ENCODE measurements around the gene ZNF574. TPM values are rescaled to one million over a fixed set of nuclear protein-coding genes. Genes with fewer than 3 reads are reported as not detected.

ZNF574 gene
- total RNA-seq, 2 experiments from 2014 or later, result 14.7 to 18.3 TPM

- H3K27ac Mint-ChIP-seq, result no peak overlapping the region
- no peaks in the 10 kb centered on the region for H3K36me3 Mint-ChIP-seq
- ATAC-seq (no peak), DNase-seq (no peak)
- H3K27me3 Mint-ChIP-seq, result peaks cover 6% of the 10 kb centered on the region
- peaks cover 8% of the 10 kb centered on the region for H3K4me1 Mint-ChIP-seq
- no peaks in the 10 kb centered on the region for H3K9me3 Mint-ChIP-seq (ENCODE audit: low read depth)
- CTCF ChIA-PET, result interaction anchor here (0.9 to 1.0 kb wide), 2 partner anchors 63 to 211 kb away, joined by 3 read pairs; no protein-coding TSS in a partner anchor
- H3K4me3 Mint-ChIP-seq, result no peak overlapping the region
These were observed 30.4 kb upstream of the ZNF574 start for GRCh38 chr19:42045575-42045974.

- peaks cover 24% of the 10 kb centered on the region for H3K4me1 Mint-ChIP-seq
- H3K27me3 Mint-ChIP-seq, result peaks cover 5% of the 10 kb centered on the region
- H3K36me3 Mint-ChIP-seq, result no peaks in the 10 kb centered on the region
- DNase-seq (no peak), ATAC-seq (no peak)
- CTCF ChIA-PET, result interaction anchor here (0.7 to 4.5 kb wide), 4 partner anchors 14 to 59 kb away, joined by 3 to 16 read pairs (median 4); no protein-coding TSS in a partner anchor
- peak overlapping the region; percentile 20 for H3K4me3 Mint-ChIP-seq
- H3K9me3 Mint-ChIP-seq (ENCODE audit: low read depth), result no peaks in the 10 kb centered on the region
- peak overlapping the region; percentile 8 for H3K27ac Mint-ChIP-seq
These were observed 27.0 kb upstream of the ZNF574 start for GRCh38 chr19:42048992-42049391.

- DNase-seq, result peak; percentile 75
- no peaks in the 10 kb centered on the region for H3K36me3 Mint-ChIP-seq
- peaks cover under 1% of the 10 kb centered on the region for H3K27me3 Mint-ChIP-seq
- H3K4me3 Mint-ChIP-seq, result no peak overlapping the region
- ATAC-seq, result peak; percentile 90
- no peaks in the 10 kb centered on the region for H3K9me3 Mint-ChIP-seq (ENCODE audit: low read depth)
- H3K4me1 Mint-ChIP-seq, result peaks cover 24% of the 10 kb centered on the region
- CTCF ChIA-PET, result interaction anchor here (1.2 to 4.5 kb wide), 2 partner anchors 17 to 20 kb away, joined by 7 to 16 read pairs; no protein-coding TSS in a partner anchor
- H3K27ac Mint-ChIP-seq, result peak overlapping the region; percentile 63
These were observed 24.5 kb upstream of the ZNF574 start for GRCh38 chr19:42051166-42052115.

GRCh38 chr19:42052241-42052863 is 23.6 kb upstream of the ZNF574 start:
- ATAC-seq, result no peak

GRCh38 chr19:42053037-42053935 is 22.7 kb upstream of the ZNF574 start:
- ATAC-seq (no peak), DNase-seq (no peak)
- CTCF ChIA-PET, result interaction anchor here (1.2 kb wide), 1 partner anchor 19 kb away, joined by 4 read pairs; no protein-coding TSS in a partner anchor
- Mint-ChIP-seq H3K9me3 (ENCODE audit: low read depth) (no peaks in the 10 kb centered on the region), H3K27me3 (no peaks in the 10 kb centered on the region), H3K36me3 (no peaks in the 10 kb centered on the region), H3K27ac (no peak overlapping the region), H3K4me3 (no peak overlapping the region), H3K4me1 (peaks cover 24% of the 10 kb centered on the region)

More at GRCh38 chr19:42052241-42052863, 23.6 kb upstream of the ZNF574 start:
- Mint-ChIP-seq H3K4me1 (peaks cover 24% of the 10 kb centered on the region), H3K27me3 (no peaks in the 10 kb centered on the region), H3K36me3 (no peaks in the 10 kb centered on the region), H3K9me3 (ENCODE audit: low read depth) (no peaks in the 10 kb centered on the region), H3K27ac (no peak overlapping the region), H3K4me3 (no peak overlapping the region)
- CTCF ChIA-PET, result interaction anchor here (1.2 to 4.5 kb wide), 3 partner anchors 18 to 21 kb away, joined by 4 to 16 read pairs (median 7); no protein-coding TSS in a partner anchor
- DNase-seq, result no peak

GRCh38 chr19:42054205-42054604 is 21.8 kb upstream of the ZNF574 start:
- no peaks in the 10 kb centered on the region for H3K36me3 Mint-ChIP-seq
- no peak overlapping the region for H3K27ac Mint-ChIP-seq
- DNase-seq (no peak), ATAC-seq (no peak)
- no peak overlapping the region for H3K4me3 Mint-ChIP-seq
- CTCF ChIA-PET, result no interaction called here
- no peaks in the 10 kb centered on the region for H3K9me3 Mint-ChIP-seq (ENCODE audit: low read depth)
- H3K4me1 Mint-ChIP-seq, result peaks cover 19% of the 10 kb centered on the region
- no peaks in the 10 kb centered on the region for H3K27me3 Mint-ChIP-seq

- no peak for DNase-seq
- Mint-ChIP-seq H3K4me3 (no peak overlapping the region), H3K9me3 (ENCODE audit: low read depth) (no peaks in the 10 kb centered on the region), H3K27me3 (no peaks in the 10 kb centered on the region), H3K4me1 (no peaks in the 10 kb centered on the region), H3K36me3 (no peaks in the 10 kb centered on the region), H3K27ac (no peak overlapping the region)
- no peak for ATAC-seq
- CTCF ChIA-PET, result no interaction called here
These were observed 18.1 kb upstream of the ZNF574 start for GRCh38 chr19:42057846-42058245.

- H3K27ac Mint-ChIP-seq, result no peak overlapping the region
- H3K9me3 Mint-ChIP-seq (ENCODE audit: low read depth), result no peaks in the 10 kb centered on the region
- H3K4me3 Mint-ChIP-seq, result no peak overlapping the region
- CTCF ChIA-PET, result interaction anchor here (1.0 kb wide), 1 partner anchor 24 kb away, joined by 4 read pairs; no protein-coding TSS in a partner anchor
- DNase-seq, result no peak
- H3K4me1 Mint-ChIP-seq, result no peaks in the 10 kb centered on the region
- H3K36me3 Mint-ChIP-seq, result no peaks in the 10 kb centered on the region
- ATAC-seq, result no peak
- H3K27me3 Mint-ChIP-seq, result no peaks in the 10 kb centered on the region
These were observed 16.8 kb upstream of the ZNF574 start for GRCh38 chr19:42059196-42059595.

- no peaks in the 10 kb centered on the region for H3K9me3 Mint-ChIP-seq (ENCODE audit: low read depth)
These were observed 15.8 kb upstream of the ZNF574 start for GRCh38 chr19:42060117-42060516.

GRCh38 chr19:42062381-42062780 is 13.6 kb upstream of the ZNF574 start:
- Mint-ChIP-seq H3K9me3 (ENCODE audit: low read depth) (no peaks in the 10 kb centered on the region), H3K4me3 (no peak overlapping the region), H3K4me1 (no peaks in the 10 kb centered on the region), H3K27me3 (no peaks in the 10 kb centered on the region), H3K27ac (no peak overlapping the region), H3K36me3 (no peaks in the 10 kb centered on the region)
- ATAC-seq, result no peak
- CTCF ChIA-PET, result no interaction called here
- DNase-seq, result no peak

More at GRCh38 chr19:42060117-42060516, 15.8 kb upstream of the ZNF574 start:
- Mint-ChIP-seq H3K36me3 (no peaks in the 10 kb centered on the region), H3K4me3 (no peak overlapping the region), H3K27me3 (no peaks in the 10 kb centered on the region), H3K27ac (no peak overlapping the region), H3K4me1 (no peaks in the 10 kb centered on the region)
- CTCF ChIA-PET, result no interaction called here
- ATAC-seq (no peak), DNase-seq (no peak)

GRCh38 chr19:42064432-42064831 is 11.5 kb upstream of the ZNF574 start:
- CTCF ChIA-PET, result interaction anchor here (1.2 kb wide), 1 partner anchor 45 kb away, joined by 3 read pairs; no protein-coding TSS in a partner anchor
- DNase-seq (no peak), ATAC-seq (no peak)
- H3K4me3 Mint-ChIP-seq, result no peak overlapping the region
- H3K27me3 Mint-ChIP-seq, result no peaks in the 10 kb centered on the region
- no peaks in the 10 kb centered on the region for H3K4me1 Mint-ChIP-seq
- no peaks in the 10 kb centered on the region for H3K9me3 Mint-ChIP-seq (ENCODE audit: low read depth)
- H3K36me3 Mint-ChIP-seq, result no peaks in the 10 kb centered on the region
- no peak overlapping the region for H3K27ac Mint-ChIP-seq

GRCh38 chr19:42065051-42065450 is 10.9 kb upstream of the ZNF574 start:
- Mint-ChIP-seq H3K27ac (no peak overlapping the region), H3K9me3 (ENCODE audit: low read depth) (no peaks in the 10 kb centered on the region), H3K4me3 (no peak overlapping the region), H3K27me3 (no peaks in the 10 kb centered on the region), H3K36me3 (no peaks in the 10 kb centered on the region), H3K4me1 (no peaks in the 10 kb centered on the region)
- ATAC-seq (no peak), DNase-seq (no peak)
- CTCF ChIA-PET, result interaction anchor here (1.1 to 1.2 kb wide), 3 partner anchors 30 to 44 kb away, joined by 3 read pairs; no protein-coding TSS in a partner anchor

Measured in activated CD8-positive, alpha-beta memory T cell treated with anti-CD3 and anti-CD28 coated beads, Interleukin-2, amount 10 ng/mL, durations not matched to agents 7 days and 5 days (primary cell).